NCI-H510A treated with DMSO at 0.1 percent for 48 hours (cell line): ENCODE measurements around the gene CAPN14.

ENCODE experiments used
- DNase-seq: peaks from one replicate; lab custom pipeline; 2025; lab: John Stamatoyannopoulos, UW

The CAPN14 gene

GRCh38 chr2:31141443-31142085 is 75.8 kb downstream of the CAPN14 start:
- DNase-seq = no peak

- no peak for DNase-seq
Observed at GRCh38 chr2:31140151-31140550, 77.2 kb downstream of the CAPN14 start.

- no peak for DNase-seq
Observed at GRCh38 chr2:31139671-31140070, 77.6 kb downstream of the CAPN14 start.

GRCh38 chr2:31138037-31138962 is 79.0 kb downstream of the CAPN14 start, which contains the start of gene GALNT14:
Gene GALNT14 (minus strand): TSS chr2:31138440. CDS start chr2:31138086, 354 bp downstream.
- peak; percentile 30 for DNase-seq

- DNase-seq = no peak
Observed at GRCh38 chr2:31137211-31138036, 79.9 kb downstream of the CAPN14 start.

GRCh38 chr2:31136732-31137131 is 80.6 kb downstream of the CAPN14 start:
- no peak for DNase-seq

- no peak for DNase-seq
Observed at GRCh38 chr2:31136000-31136399, 81.3 kb downstream of the CAPN14 start.

GRCh38 chr2:31134480-31134879 is 82.8 kb downstream of the CAPN14 start:
- no peak for DNase-seq

GRCh38 chr2:31132786-31133185 is 84.5 kb downstream of the CAPN14 start:
- DNase-seq = no peak

- no peak for DNase-seq
Observed at GRCh38 chr2:31131871-31132270, 85.4 kb downstream of the CAPN14 start.

- DNase-seq = peak; percentile 75
Observed at GRCh38 chr2:31129375-31130171, 87.7 kb downstream of the CAPN14 start.

GRCh38 chr2:31127931-31128330 is 89.4 kb downstream of the CAPN14 start:
- no peak for DNase-seq

GRCh38 chr2:31125918-31126695 is 91.2 kb downstream of the CAPN14 start:
- no peak for DNase-seq

- no peak for DNase-seq
Observed at GRCh38 chr2:31124904-31125303, 92.4 kb downstream of the CAPN14 start.
